TTC549 (cell line): ENCODE data around the gene MYZAP.

Experiments used
- FAIRE-seq: peaks from 2 replicates; lab custom pipeline; 2012; peaks lifted over from hg19 to GRCh38; lab: Jason Lieb, UNC

The MYZAP gene

DNA sequence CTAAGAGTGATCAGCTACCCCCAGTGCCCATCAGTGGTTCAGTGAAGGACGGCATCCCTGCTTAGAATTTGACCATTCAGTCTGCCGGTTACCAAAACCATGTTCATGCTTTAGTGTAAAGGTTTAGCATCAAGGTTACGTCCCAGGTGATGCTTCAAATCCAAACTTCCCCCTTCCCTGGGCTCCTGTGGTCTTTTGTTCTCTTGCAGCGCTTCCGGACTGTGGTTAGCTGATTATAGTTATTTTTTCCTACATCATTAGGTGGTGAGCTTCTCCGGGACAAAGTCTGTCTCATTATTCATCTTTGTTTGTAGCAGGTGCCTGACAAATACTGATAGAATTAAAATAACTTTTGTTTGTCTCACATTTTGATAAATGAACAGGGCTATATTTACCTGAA, 28.3 kb upstream of the MYZAP start:
- no peak for FAIRE-seq

DNA sequence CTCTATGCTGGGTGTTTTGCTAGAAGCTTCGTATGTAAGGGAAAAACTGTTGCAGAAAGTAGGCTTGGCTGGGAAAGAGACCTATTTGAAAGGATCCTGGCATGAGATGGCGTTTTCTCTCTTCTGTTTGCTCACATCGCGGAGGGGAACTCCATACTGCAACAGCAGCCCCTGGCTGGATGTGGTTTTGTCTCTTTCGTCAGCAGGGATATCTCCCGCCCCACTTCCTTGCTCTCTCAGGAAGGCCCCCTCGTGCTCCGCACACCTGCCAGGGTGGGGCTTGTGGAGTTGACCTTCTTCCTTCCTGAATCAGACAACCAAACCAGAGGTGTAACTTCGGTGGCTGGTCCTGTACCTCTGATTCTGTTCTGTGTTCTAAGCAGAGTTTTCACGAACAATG, 26.4 kb upstream of the MYZAP start:
- FAIRE-seq: no peak

DNA sequence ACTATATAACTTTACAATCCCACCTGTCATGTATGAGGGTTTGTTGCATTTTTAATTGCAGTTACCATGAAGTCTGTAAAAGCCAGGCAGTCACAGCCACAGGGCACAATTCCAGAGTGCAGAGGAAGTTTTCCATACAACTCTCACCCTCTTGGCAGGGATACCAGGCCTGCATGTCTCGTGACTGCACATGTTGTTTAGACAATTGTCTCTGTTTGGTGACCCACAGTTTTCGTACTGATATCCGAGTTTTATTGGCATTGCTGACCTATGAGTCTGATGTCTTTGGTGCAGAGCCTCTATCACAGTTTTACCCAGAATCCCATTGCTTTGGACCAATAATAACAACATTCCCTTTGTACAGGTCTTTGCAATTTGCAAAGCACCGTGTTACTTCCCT, 24.9 kb upstream of the MYZAP start:
- FAIRE-seq: no peak

DNA sequence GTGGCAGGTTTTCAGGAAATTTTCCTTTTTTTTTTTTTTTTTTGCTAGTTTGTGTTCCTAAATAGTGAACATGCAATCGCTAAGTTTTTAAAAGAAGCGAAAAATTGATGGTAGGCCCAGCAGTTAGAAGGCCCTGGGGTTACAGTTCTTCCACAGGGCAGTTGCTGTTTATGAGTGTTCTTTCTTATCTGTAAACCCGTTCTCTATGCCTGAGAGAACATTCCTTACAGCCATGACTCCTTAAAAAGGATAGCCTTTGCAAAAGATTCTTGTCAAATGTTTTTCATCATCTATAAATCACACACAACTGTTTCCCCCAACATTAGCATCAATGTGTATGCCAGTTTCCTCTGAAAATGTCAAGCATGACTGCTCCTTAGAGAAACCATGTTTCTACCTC, 23.8 kb upstream of the MYZAP start:
- no peak for FAIRE-seq

DNA sequence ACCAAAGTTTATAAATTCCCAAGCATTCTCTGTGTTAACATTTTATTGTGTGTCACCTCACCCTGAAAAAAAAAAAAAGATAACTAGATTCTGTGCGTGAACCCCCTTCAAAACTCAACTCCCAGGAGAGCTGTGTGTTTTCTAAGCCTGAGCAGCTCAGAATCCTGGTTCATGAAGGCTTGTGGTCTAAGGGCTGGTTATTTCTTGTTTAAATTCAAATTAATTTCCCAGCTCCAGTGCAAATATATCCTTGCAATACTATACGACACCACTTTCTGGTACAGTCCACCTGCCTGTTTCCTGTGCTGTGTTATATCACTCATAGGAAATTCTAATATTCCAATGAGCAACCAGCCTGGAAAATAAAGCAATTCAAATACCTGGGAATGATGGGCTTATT, 23.4 kb upstream of the MYZAP start:
- no peak for FAIRE-seq

DNA sequence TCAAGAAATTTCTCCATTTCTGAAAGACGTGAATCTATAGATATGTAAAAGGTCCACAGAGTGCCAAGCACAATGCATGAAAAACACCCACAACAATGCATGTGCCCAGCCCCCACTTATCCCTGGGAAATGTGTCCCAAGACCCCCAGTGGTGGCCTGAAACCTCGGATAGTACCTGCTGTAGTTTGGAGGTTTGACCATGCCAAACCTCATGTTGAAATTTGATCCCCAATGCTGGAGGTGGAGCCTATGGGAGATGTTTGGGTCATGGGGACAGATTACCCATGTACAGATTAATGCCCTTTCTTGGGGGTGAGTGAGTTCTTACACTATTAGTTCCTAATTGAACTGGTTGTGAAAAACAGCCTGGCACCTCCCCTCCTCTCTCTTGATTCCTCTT, 21.4 kb upstream of the MYZAP start:
- FAIRE-seq: no peak

DNA sequence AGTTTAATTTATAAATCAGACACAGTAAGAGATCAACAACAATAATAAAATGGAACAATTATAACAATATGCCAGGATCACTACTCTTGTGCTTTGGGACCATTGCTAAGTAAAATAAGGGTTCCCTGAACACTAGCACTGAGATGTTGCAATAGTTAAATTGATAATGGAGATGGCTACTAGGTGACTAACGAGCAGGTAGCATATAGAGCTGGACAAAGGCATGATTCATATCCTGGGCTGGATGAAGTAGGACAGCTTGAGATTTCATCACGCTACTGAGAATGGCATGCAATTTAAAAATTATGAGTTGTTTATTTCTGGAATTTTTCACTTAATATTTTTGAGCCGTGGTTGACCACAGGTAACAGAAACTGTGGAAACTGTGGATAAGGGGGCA, 20.7 kb upstream of the MYZAP start:
- no peak for FAIRE-seq

- FAIRE-seq: no peak
Measured at GRCh38 chr15:57571725-57572124, 20.0 kb upstream of the MYZAP start.

- no peak for FAIRE-seq
Measured at GRCh38 chr15:57572468-57572867, 19.2 kb upstream of the MYZAP start.

DNA sequence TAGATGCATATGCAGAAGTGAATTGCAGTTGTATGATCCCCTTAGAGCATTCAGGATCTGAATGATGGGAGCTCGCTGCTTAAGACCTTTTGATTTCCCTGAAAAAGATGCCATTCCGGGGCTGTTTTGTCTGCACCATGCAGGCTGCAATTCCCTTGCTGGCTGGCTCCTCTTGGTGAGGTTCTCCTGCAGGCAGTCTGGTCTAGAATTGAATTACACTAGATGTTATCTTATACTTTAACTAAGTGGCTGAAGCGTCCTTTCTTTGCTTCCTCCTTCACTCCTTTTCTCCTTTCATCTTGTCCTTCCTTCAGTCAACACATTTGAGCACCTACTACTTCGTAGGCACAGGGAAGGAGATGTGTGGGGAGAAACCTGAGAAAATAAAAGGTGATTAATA, 18.6 kb upstream of the MYZAP start:
- no peak for FAIRE-seq

GRCh38 chr15:57575363-57575762, 16.3 kb upstream of the MYZAP start:
- no peak for FAIRE-seq

DNA sequence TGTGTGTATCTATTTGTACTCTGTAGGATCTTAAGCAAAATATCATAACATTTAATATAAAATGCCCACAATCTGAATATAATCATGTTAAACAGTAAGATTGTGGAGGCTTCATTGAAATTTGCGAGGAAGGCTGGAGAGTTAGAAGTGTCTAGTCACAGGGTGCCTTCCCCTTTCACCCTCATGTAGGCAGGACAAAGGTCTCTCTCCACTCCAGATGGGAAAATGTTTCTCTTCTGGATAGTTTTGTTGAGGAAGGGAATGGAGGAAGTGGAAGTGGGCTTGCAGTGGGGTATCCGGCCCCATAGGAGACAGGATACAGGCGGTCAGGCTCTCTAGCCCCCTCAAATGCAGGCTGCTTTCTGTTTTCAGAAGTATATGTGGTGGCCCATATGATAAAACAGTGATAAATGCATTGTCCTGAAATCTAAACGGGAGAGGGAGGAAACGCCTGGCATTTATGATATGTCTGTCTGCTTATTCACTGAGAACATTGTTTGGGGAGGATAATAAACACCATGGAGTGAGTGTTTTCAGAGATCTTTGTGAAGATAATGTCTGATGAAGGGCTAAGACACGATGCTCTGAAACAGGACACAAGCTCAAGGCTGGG, 13.3 kb upstream of the MYZAP start:
- no peak for FAIRE-seq

GRCh38 chr15:57580428-57580827, 11.3 kb upstream of the MYZAP start:
- no peak for FAIRE-seq

DNA sequence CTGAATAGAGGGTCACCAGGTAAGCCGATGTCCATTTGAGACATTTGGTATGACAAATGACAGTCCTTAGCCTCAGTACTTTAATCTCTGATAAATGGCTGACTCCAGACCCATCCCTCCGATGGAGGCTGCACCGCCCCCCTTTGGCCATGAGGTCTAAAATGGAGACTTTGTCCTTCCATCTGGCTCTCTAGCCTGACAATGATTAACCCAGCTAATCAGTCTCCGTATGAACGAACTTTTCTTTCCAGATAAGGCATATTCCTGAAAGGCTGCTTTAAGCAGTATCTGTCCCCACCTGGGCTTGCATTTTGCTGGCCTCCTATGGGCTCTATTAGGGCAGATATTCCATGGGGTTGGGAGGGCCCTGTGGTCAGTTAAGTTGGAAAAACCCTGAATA, 10.8 kb upstream of the MYZAP start:
- FAIRE-seq: no peak

DNA sequence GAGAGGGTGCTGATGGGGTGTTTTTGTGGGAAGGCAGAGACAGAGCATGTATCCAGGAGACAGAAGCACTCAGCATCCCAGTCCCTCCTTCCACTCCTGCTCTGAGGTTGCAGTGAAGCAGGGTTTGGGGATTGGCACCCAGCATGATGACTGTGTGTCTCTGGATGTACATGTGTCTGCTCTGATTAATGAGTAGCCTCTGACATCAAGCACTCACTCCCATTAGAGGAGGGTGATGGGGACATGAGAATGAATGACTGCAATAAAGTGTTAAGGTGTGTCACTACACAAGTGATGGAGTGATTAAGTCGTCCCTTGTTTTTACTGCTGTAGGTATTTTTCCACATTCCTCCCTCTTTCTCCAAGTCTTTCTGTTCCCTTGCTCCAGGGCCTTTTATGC, 9.6 kb upstream of the MYZAP start:
- FAIRE-seq: no peak

DNA sequence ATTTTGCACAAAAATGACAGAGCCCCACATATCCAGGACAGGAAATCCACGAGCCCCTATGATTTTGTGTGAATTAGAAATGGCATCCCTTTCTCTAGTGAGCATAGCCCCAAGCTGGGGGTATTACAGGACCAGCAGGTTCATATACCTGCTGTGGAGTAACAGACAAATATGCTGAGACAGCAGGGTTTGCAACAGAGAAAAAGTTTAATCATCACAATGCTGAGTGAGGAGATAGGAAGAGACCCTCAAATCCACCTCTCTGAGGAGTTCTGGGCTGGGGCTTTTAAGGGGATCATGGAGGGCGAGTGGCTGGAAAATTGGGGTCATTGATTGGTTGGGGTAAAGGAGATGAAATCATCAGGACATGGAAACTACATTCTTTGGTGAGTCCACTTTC, 8.4 kb upstream of the MYZAP start:
- no peak for FAIRE-seq

DNA sequence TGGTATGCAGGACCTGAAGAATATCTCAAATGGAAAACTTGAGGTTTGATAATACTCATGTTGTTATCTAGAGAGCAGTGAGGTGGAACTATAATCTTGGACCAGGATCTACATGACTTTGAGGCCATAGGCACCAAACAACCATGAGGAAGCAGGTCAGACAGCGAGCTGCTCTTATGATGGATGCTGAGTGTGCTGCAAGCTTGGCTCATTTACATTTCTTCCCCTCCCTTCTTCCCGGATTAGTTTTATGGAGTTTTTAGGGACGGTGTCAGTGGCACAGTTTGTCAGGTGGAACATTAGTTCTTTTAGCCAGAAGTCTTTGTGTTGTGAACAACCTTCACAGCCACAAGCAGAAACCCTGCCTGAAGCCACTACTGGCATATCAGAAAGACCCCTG, 8.0 kb upstream of the MYZAP start:
- no peak for FAIRE-seq

- FAIRE-seq: no peak
Measured at GRCh38 chr15:57586661-57587424, 4.9 kb upstream of the MYZAP start.

GRCh38 chr15:57589281-57589680, 2.4 kb upstream of the MYZAP start:
- FAIRE-seq: no peak

DNA sequence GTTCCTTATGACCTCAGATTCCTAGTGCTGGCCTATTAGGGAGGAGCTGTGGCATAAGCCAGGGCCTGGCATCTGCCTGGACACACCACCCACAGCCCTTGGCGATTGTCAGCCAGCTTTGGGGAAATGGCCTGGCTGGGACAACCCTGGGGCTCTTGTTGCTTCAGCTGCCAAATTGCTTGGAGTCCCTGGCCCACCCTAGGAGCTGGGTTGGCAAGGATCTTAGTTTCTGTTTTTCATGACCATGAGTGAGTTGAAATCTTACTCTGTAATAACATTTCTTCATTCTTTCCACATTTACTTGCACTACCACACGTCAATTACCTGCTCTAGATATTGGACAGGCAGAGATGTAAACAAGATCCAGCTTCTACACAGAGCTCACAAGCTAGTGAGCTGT, 1.9 kb upstream of the MYZAP start:
- no peak for FAIRE-seq

GRCh38 chr15:57591237-57591821, 375 bp upstream of the MYZAP start:
- FAIRE-seq: no peak

GRCh38 chr15:57592426-57592825, 722 bp downstream of the MYZAP start:
- no peak for FAIRE-seq

DNA sequence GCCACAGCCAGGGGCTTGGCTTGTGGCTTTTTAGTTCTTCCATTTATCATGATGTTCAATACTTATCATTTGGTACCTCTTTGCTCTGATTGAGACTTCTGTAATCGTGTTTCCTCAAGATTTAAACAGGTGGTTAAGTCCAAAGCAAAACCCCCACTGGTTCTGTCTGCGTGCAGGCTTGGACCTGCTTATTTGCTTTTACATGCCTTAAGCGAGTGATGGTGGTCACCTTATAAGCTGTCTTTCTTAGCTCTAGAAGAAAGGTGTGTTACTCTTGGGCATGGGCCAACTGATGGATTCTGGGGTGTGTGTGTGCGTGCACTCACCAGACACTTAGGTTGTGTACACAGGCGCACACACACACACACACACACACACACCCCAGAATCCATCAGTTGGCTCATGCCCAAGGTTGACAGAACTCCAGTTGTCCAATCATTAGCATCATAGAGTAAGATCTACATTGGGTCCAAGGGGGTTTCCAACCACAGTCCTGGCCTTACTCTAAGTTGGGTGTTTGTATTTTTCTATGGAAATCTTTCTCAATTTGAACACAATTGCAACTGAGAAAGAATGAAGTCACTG, 1.2 kb downstream of the MYZAP start:
- no peak for FAIRE-seq

DNA sequence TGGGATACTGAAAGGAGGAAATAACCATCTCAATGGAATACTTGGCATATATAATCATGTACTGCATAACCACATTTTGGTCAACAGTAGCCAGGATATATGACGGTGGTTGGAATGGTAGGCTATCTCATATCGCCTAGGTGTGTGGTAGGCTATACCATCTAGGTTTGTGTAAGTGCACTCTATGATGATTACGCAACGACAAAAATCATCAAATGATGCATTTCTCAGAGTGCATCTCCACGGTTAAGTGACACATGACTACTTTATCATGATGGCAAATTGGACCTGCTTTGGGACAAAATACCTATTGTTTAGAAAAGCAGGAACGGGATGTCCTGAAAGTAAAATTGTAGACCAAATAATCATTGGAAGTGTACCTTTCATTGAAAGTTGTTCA, 2.8 kb downstream of the MYZAP start:
- no peak for FAIRE-seq
